Measurements from ENCODE around the gene CCDC68. TPM values are rescaled to one million over a fixed set of nuclear protein-coding genes. Genes with fewer than 3 reads are reported as not detected.

The CCDC68 gene
- total RNA-seq, 5 donors from 2014 or later (not counting 1 experiment from before 2014, with no cell fraction given), result 0.13 TPM; not detected in 4

DNA sequence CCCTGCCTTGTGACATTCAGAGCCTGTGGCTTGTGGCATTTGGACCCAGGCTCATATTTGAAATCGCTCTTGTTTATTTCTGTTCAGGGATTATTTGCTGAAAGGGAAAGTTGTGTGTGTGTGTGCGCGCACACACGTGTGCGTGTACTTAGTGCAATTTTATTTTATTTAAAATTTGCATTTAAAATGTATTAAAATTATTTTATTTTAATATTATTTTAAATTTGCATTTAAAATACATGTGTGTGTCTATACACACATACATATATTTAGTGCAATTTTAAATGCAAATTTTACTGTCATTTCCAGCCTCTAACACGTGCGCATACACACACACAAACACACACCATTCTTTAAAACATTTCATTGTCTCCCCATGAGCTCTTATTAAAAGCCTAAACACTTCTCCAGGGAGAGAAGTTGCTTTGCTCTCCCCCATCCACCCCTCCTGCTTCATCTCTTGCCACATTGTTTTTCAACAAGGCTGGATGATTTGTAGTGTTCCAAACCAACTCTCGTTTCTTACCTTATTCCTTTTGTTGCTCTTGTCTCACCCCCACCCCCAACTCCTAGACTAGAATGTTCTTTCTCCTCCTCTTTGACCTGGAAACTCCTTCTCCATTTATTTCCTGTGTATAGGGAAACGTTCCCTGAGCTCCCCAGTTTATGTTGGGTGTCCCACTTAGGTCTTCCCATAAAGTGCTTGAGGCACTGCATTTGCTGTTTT, 3.8 kb upstream of the CCDC68 start:
- Histone ChIP-seq H3K36me3 (ENCODE audit: control insufficient read depth in 2 of 2, extremely low read depth in 1 of 2, insufficient read depth in 1 of 2, low read length in 1 of 2) (no peaks in the 10 kb centered on the region), H3K4me3 (ENCODE audit: control insufficient read depth in 1 of 2, extremely low read depth in 1 of 2, low read length in 1 of 2) (no peak overlapping the region), H3K4me1 (ENCODE audit: control insufficient read depth in 1 of 2, extremely low read depth in 1 of 2, insufficient read depth in 2 of 2, low read length in 2 of 2) (no peaks in the 10 kb centered on the region), H3K27ac (ENCODE audit: low read length) (no peak overlapping the region), H3K9me3 (no peaks in the 10 kb centered on the region), H3K27me3 (replicated peaks in 1 of 2; ENCODE audit: control insufficient read depth in 2 of 2, extremely low read depth in 1 of 2, insufficient read depth in 2 of 2, low read length in 1 of 2) (peaks cover 3 to 17% of the 10 kb centered on the region in 2 experiments)
- H3K4me3 Mint-ChIP-seq, result no peak overlapping the region
- DNase-seq (no peak), ATAC-seq (replicated peaks in 1 of 4) (no peak)
- H3K27me3 Mint-ChIP-seq, result peaks cover 41 to 49% of the 10 kb centered on the region in 2 donors
- 100% methylated on average over 2 of the region's 9 CpGs for WGBS (ENCODE audit: insufficient coverage)
- ChIA-PET POLR2A (no interaction called here), CTCF (no interaction called here)
- H3K9me3 Mint-ChIP-seq, result peaks cover 0 to 4% (median 0%) of the 10 kb centered on the region in 3 donors
- no peaks in the 10 kb centered on the region for H3K36me3 Mint-ChIP-seq
- no peak overlapping the region for H3K27ac Mint-ChIP-seq
- peaks cover 0 to 6% (median 4%) of the 10 kb centered on the region in 3 donors for H3K4me1 Mint-ChIP-seq

DNA sequence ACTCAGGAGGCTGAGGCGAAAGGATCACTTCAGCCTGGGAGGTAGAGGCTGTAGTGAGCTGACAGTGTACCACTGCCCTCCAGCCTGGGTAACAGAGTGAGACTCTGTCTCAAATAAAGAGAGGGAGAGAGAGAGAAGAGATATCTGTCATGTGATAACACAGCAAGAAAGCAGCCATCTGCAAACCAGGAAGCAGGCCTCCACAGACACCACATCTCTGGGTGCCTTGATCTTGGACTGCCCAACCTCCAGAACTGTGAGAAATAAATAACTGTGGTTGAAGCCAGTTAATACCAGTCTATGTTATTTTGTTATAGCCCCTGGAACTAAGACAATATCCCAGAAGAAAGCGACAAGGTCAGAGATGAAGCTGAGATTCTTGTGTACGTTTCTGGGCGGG, 2.6 kb upstream of the CCDC68 start:
- Histone ChIP-seq H3K4me1 (ENCODE audit: control insufficient read depth in 1 of 2, extremely low read depth in 1 of 2, insufficient read depth in 2 of 2, low read length in 2 of 2) (no peaks in the 10 kb centered on the region), H3K9me3 (no peaks in the 10 kb centered on the region), H3K4me3 (ENCODE audit: control insufficient read depth in 1 of 2, extremely low read depth in 1 of 2, low read length in 1 of 2) (no peak overlapping the region), H3K27me3 (replicated peaks in 1 of 2; ENCODE audit: control insufficient read depth in 2 of 2, extremely low read depth in 1 of 2, insufficient read depth in 2 of 2, low read length in 1 of 2) (peaks cover 7 to 18% of the 10 kb centered on the region in 2 experiments), H3K36me3 (ENCODE audit: control insufficient read depth in 2 of 2, extremely low read depth in 1 of 2, insufficient read depth in 1 of 2, low read length in 1 of 2) (no peaks in the 10 kb centered on the region), H3K27ac (ENCODE audit: low read length) (no peak overlapping the region)
- ChIA-PET CTCF (interaction anchor here in 1 of 2 donors (0.6 kb wide), 1 partner anchor 9 kb away, joined by 7 read pairs; no protein-coding TSS in a partner anchor), POLR2A (no interaction called here)
- ATAC-seq (replicated peaks in 1 of 4), result no peak
- peaks cover 47 to 50% of the 10 kb centered on the region in 2 donors for H3K27me3 Mint-ChIP-seq
- no CpG with 5 or more reads among the region's 4 CpGs for WGBS (ENCODE audit: insufficient coverage)
- H3K4me1 Mint-ChIP-seq, result peaks cover 0 to 6% (median 4%) of the 10 kb centered on the region in 3 donors
- no peaks in the 10 kb centered on the region for H3K9me3 Mint-ChIP-seq
- DNase-seq, result no peak
- no peak overlapping the region for H3K4me3 Mint-ChIP-seq
- no peaks in the 10 kb centered on the region for H3K36me3 Mint-ChIP-seq
- no peak overlapping the region for H3K27ac Mint-ChIP-seq

DNA sequence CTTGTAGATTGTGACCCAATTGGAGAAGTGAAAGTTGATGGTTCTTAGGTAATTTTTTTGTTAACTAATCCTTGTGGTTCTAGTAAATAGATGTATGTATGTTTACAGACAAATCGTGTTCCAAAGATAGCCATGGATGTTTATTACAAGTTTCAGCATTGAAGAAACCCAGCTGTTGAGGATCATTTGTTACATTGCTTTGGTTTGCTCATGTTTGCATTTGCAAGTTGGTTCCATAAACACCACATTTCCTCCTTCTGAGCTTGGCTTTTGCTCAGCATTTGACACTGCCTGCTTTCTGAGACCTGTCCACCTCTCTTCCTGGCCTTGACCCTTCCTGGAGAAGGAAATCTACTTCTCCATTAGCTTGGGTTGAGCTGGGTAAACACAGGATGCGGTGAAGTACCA, 1.8 kb upstream of the CCDC68 start:
- H3K4me3 Mint-ChIP-seq, result no peak overlapping the region
- ATAC-seq (replicated peaks in 1 of 4), result no peak
- no CpG with 5 or more reads among the region's 2 CpGs for WGBS (ENCODE audit: insufficient coverage)

DNA sequence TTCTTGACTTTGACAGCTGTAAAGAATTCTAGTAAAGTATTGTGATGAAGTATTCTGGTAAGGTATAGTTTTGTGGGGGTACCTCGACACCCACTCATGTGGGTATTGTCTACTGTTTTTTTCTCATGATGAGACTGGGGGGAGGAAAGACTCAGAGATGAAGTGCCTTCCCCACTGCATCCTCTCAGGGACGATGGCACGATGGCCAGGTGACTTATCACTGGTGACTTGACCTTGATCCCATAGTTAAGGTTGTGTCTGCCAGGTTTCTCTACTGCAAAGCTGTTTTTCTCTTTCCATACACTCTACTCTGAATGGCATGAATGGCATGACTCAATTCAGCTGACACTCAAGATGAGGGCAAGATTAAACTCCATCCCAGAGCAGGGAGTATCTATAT, 936 bp upstream of the CCDC68 start:
- no peaks in the 10 kb centered on the region for H3K9me3 ChIP-seq
- H3K9me3 Mint-ChIP-seq, result no peaks in the 10 kb centered on the region
- CTCF ChIA-PET, result no interaction called here
- WGBS (ENCODE audit: insufficient coverage), result no CpG with 5 or more reads among the region's 3 CpGs
- H3K4me1 Mint-ChIP-seq, result peaks cover 0 to 6% (median 4%) of the 10 kb centered on the region in 3 donors
- H3K4me1 ChIP-seq (ENCODE audit: control insufficient read depth in 1 of 2, extremely low read depth in 1 of 2, insufficient read depth in 2 of 2, low read length in 2 of 2), result no peaks in the 10 kb centered on the region
- peak overlapping the region in 1 of 2 donors; percentile 7 for H3K27ac Mint-ChIP-seq
- no peaks in the 10 kb centered on the region for H3K36me3 Mint-ChIP-seq
- DNase-seq, result no peak
- POLR2A ChIA-PET, result no interaction called here
- H3K4me3 Mint-ChIP-seq, result peak overlapping the region in 1 of 3 donors; percentile 20
- peaks cover 50% of the 10 kb centered on the region in 2 donors for H3K27me3 Mint-ChIP-seq
- no peak for ATAC-seq (replicated peaks in 1 of 4)
- H3K36me3 ChIP-seq (ENCODE audit: control insufficient read depth in 2 of 2, extremely low read depth in 1 of 2, insufficient read depth in 1 of 2, low read length in 1 of 2), result no peaks in the 10 kb centered on the region
- no peak overlapping the region for H3K4me3 ChIP-seq (ENCODE audit: control insufficient read depth in 1 of 2, extremely low read depth in 1 of 2, low read length in 1 of 2)
- no peak overlapping the region for H3K27ac ChIP-seq (ENCODE audit: low read length)
- peaks cover 7 to 18% of the 10 kb centered on the region in 2 experiments for H3K27me3 ChIP-seq (replicated peaks in 1 of 2; ENCODE audit: control insufficient read depth in 2 of 2, extremely low read depth in 1 of 2, insufficient read depth in 2 of 2, low read length in 1 of 2)

More for the DNA sequence above, 1.8 kb upstream of the CCDC68 start:
- Histone ChIP-seq H3K36me3 (ENCODE audit: control insufficient read depth in 2 of 2, extremely low read depth in 1 of 2, insufficient read depth in 1 of 2, low read length in 1 of 2) (no peaks in the 10 kb centered on the region), H3K27ac (ENCODE audit: low read length) (no peak overlapping the region), H3K9me3 (no peaks in the 10 kb centered on the region), H3K4me3 (ENCODE audit: control insufficient read depth in 1 of 2, extremely low read depth in 1 of 2, low read length in 1 of 2) (no peak overlapping the region), H3K27me3 (replicated peaks in 1 of 2; ENCODE audit: control insufficient read depth in 2 of 2, extremely low read depth in 1 of 2, insufficient read depth in 2 of 2, low read length in 1 of 2) (peaks cover 7 to 18% of the 10 kb centered on the region in 2 experiments), H3K4me1 (ENCODE audit: control insufficient read depth in 1 of 2, extremely low read depth in 1 of 2, insufficient read depth in 2 of 2, low read length in 2 of 2) (no peaks in the 10 kb centered on the region)
- Mint-ChIP-seq H3K9me3 (no peaks in the 10 kb centered on the region), H3K36me3 (no peaks in the 10 kb centered on the region), H3K27ac (no peak overlapping the region), H3K27me3 (peaks cover 50 to 51% of the 10 kb centered on the region in 2 donors), H3K4me1 (peaks cover 0 to 6% (median 4%) of the 10 kb centered on the region in 3 donors)
- POLR2A ChIA-PET, result no interaction called here
- CTCF ChIA-PET, result interaction anchor here in 1 of 2 donors (0.6 to 0.7 kb wide), 2 partner anchors 10 to 284 kb away, joined by 3 to 7 read pairs; no protein-coding TSS in a partner anchor
- DNase-seq, result no peak

DNA sequence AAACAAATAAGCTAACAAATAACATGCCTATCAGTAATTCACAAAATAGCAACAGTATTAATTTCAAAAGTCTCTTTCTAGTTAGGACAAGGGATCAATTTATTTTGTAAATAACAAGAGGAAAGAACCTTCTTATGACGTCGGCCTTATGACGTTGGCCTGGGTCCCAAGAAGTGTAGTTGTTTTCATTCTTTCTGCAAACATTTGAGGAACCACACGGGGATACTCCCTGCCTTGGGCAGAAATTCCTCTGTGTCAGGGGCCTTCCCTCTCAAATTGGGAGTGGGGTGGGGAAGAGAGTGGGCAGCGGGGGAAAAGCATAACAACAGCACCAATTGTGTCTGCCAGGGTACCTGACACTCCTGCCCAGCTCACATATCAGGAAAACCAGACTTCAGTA, 1.3 kb downstream of the CCDC68 start:
- H3K9me3 ChIP-seq, result no peaks in the 10 kb centered on the region
- no CpG with 5 or more reads among the region's 5 CpGs for WGBS (ENCODE audit: insufficient coverage)
- no peak for ATAC-seq (replicated peaks in 1 of 4)

DNA sequence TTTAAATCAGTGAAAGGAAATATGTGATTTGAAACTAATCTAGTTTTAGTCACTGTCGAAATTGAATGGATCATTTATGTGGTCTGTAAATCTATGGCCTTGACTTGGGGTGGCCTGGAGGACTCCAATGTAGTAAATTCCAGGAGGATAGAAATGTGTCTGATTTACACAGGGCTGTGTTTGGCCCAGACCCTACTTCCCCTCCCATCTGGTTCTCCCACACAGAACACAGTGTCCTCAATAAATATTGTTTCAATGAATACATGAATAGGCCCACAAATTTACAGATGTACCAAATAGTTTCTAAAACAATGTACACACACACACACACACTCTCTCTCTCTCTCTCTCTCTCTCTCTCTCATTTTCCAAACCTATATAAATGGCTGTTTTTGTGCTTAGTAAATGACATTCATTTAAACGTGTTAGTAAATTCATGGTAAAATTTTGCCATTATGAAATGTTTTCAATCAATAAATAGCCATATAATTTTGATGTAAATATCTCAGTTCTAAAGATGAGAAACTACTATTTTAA, 1.9 kb downstream of the CCDC68 start:
- DNase-seq, result no peak
- Mint-ChIP-seq H3K27ac (no peak overlapping the region), H3K9me3 (no peaks in the 10 kb centered on the region), H3K4me1 (peaks cover 0 to 6% (median 4%) of the 10 kb centered on the region in 3 donors), H3K4me3 (no peak overlapping the region), H3K36me3 (no peaks in the 10 kb centered on the region), H3K27me3 (peaks cover 37 to 43% of the 10 kb centered on the region in 2 donors)
- WGBS (ENCODE audit: insufficient coverage), result no CpG with 5 or more reads among the region's 2 CpGs
- POLR2A ChIA-PET, result no interaction called here
- H3K9me3 ChIP-seq, result no peaks in the 10 kb centered on the region
- CTCF ChIA-PET, result no interaction called here
- no peaks in the 10 kb centered on the region for H3K36me3 ChIP-seq (ENCODE audit: control insufficient read depth in 2 of 2, extremely low read depth in 1 of 2, insufficient read depth in 1 of 2, low read length in 1 of 2)
- no peak for ATAC-seq (replicated peaks in 1 of 4)
- H3K27ac ChIP-seq (ENCODE audit: low read length), result no peak overlapping the region
- no peaks in the 10 kb centered on the region for H3K4me1 ChIP-seq (ENCODE audit: control insufficient read depth in 1 of 2, extremely low read depth in 1 of 2, insufficient read depth in 2 of 2, low read length in 2 of 2)
- no peak overlapping the region for H3K4me3 ChIP-seq (ENCODE audit: control insufficient read depth in 1 of 2, extremely low read depth in 1 of 2, low read length in 1 of 2)
- H3K27me3 ChIP-seq (replicated peaks in 1 of 2; ENCODE audit: control insufficient read depth in 2 of 2, extremely low read depth in 1 of 2, insufficient read depth in 2 of 2, low read length in 1 of 2), result peaks cover 7 to 18% of the 10 kb centered on the region in 2 experiments

More for the DNA sequence above, 1.3 kb downstream of the CCDC68 start:
- no peaks in the 10 kb centered on the region for H3K36me3 Mint-ChIP-seq
- H3K36me3 ChIP-seq (ENCODE audit: control insufficient read depth in 2 of 2, extremely low read depth in 1 of 2, insufficient read depth in 1 of 2, low read length in 1 of 2), result no peaks in the 10 kb centered on the region
- no peaks in the 10 kb centered on the region for H3K4me1 ChIP-seq (ENCODE audit: control insufficient read depth in 1 of 2, extremely low read depth in 1 of 2, insufficient read depth in 2 of 2, low read length in 2 of 2)
- H3K4me3 ChIP-seq (ENCODE audit: control insufficient read depth in 1 of 2, extremely low read depth in 1 of 2, low read length in 1 of 2), result no peak overlapping the region
- H3K27me3 Mint-ChIP-seq, result peaks cover 37 to 43% of the 10 kb centered on the region in 2 donors
- no peak overlapping the region for H3K27ac Mint-ChIP-seq
- ChIA-PET POLR2A (no interaction called here), CTCF (no interaction called here)
- no peaks in the 10 kb centered on the region for H3K9me3 Mint-ChIP-seq
- H3K4me3 Mint-ChIP-seq, result no peak overlapping the region
- DNase-seq, result no peak
- H3K4me1 Mint-ChIP-seq, result peaks cover 0 to 6% (median 4%) of the 10 kb centered on the region in 3 donors
- no peak overlapping the region for H3K27ac ChIP-seq (ENCODE audit: low read length)
- peaks cover 7 to 18% of the 10 kb centered on the region in 2 experiments for H3K27me3 ChIP-seq (replicated peaks in 1 of 2; ENCODE audit: control insufficient read depth in 2 of 2, extremely low read depth in 1 of 2, insufficient read depth in 2 of 2, low read length in 1 of 2)
